Inflammatory macrophage (primary cell): ENCODE results near the gene CLEC17A.
"Not testable (repeated sequence)": the region's sequence is repeated elsewhere in the genome, so short reads cannot be mapped to it uniquely, and the experiment has no call there.

Source experiments
- DNase-seq, 2 donors: peaks; one replicate each; pipeline ENCODE4 v3.0.0-alpha.2; 2020 to 2022

CLEC17A gene

DNA sequence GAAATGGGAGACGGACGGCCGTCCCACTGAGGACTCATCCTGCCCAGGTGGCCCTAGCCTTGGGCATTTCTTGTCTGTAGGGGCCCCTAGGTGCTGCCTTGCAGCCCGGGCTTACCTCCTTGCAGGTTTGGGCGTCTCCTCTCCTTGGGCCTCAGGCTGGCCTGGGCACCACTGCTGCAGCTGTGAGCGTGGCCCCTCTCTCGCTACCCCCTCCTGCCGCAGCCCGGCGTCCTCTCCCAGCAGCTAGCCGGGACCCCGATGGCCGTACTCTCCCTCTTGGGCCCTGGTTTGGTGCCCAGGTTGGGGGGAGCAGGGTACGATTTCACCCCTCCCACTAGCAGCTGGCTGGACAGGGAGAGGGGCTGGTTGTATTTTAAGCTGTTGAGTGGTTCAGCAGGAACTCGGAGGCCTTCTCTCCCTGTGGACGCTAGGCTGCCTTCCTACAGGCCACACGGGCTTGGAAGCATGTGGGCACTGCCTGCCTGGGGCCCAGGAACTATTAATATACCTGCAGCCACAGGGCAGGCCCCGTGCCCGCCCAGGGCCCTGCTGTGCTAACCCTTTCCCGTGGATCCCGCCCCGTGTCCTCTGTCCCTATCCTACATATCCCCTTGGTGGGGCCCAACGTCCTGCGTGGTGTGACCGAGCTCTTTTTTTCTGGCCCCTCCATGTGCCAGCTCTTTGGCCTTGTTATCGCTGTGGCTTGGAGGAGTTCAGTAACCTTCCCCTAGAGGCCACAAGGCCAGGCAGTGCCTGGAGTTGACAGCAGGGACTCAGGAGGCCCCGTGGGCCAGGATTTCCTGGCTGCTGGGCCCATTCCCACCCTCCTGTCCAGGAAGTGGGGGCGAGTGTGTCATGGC is 22.7 kb upstream of the CLEC17A start:
- DNase-seq, result no peak

- no peak for DNase-seq
These were observed 22.1 kb upstream of the CLEC17A start for GRCh38 chr19:14560776-14561108.

GRCh38 chr19:14561249-14561648 is 21.6 kb upstream of the CLEC17A start:
- DNase-seq, result no peak

- DNase-seq, result no peak
These were observed 21.0 kb upstream of the CLEC17A start for GRCh38 chr19:14561847-14562351.

GRCh38 chr19:14562660-14563589 is 20.0 kb upstream of the CLEC17A start:
- no peak for DNase-seq

GRCh38 chr19:14563590-14563926 is 19.3 kb upstream of the CLEC17A start:
- no peak for DNase-seq

DNA sequence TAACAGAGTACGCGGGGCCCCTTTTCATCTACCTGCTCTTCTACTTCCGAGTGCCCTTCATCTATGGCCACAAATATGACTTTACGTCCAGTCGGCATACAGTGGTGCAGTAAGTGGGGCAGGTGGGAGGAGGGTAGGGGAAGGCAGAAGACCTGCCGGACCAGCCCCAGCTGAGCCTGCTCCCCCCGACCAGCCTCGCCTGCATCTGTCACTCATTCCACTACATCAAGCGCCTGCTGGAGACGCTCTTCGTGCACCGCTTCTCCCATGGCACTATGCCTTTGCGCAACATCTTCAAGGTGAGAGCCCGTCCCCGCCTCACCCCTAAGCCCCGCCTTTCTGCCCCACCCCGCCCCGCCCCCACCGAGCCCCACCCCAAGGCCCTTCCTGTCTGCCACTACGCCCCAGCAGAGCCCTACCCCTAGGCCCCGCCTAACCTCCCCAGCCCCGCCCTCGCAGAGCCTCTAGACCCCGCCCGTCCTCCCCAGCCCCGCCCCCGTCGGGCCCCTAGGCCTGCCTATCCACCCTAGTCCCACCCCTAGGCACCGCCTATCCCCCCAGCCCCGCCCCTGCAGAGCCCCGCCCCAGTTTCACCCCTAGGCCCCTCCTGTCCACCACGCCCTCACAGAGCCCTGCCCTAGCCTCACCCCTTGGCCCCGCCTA is 18.8 kb upstream of the CLEC17A start:
- DNase-seq, result no peak

DNA sequence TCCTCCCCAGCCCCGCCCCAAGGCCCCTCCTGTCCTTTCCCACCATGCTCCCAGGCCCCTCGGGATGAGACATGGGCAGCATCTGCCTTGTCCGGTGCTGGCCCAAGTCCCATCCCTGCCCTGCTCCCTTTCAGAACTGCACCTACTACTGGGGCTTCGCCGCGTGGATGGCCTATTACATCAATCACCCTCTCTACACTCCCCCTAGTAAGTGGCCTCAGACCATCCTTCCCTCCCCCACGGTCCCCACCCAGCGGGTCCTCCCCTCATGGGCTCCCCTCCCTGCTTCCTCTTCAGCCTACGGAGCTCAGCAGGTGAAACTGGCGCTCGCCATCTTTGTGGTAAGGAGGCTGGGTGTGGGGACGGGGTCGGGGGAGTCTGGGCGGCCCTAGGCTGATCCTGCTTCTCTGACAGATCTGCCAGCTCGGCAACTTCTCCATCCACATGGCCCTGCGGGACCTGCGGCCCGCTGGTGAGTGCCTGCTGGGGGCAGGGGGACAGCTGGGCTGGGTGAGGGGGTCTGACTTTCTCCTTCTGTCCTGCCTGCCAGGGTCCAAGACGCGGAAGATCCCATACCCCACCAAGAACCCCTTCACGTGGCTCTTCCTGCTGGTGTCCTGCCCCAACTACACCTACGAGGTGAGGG is 18.1 kb upstream of the CLEC17A start:
- not testable (repeated sequence) for DNase-seq

GRCh38 chr19:14565298-14565679 is 17.6 kb upstream of the CLEC17A start:
- DNase-seq, result no peak

- DNase-seq, result no peak
These were observed 16.8 kb upstream of the CLEC17A start for GRCh38 chr19:14565765-14566711.

GRCh38 chr19:14566712-14567077 is 16.2 kb upstream of the CLEC17A start:
- no peak for DNase-seq

- DNase-seq, result no peak
These were observed 15.8 kb upstream of the CLEC17A start for GRCh38 chr19:14567079-14567478.

DNA sequence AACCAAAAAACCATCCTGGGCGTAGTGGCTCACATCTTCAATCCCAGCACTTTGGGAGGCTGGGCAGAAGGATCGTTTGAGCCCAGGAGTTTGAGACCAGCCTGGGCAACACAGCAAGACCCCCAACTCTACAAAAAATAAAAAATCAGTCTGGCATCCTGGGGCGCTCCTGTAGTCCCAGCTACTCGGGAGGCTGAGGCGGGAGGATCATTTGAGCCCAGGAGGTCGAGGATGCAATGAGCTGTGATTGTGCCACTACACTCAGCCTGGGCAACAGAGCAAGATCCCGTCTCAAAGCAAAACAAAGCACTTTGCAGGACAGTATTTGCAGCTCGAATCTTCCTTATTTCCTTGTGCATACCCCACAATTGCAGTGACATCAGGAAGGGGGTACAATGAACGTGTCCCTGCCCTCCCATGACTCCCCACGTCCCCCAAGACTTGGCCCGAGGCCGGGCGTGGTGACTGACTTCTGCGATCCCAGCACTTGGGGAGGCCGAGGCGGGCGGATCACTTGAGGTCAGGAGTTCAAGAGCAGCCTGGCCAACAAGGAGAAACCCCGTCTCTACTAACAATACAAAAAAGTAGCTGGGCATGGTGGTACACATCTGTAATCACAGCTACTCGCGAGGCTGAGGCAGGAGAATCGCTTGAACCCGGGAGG is 11.9 kb upstream of the CLEC17A start:
- no peak for DNase-seq

- peak; percentile 95 to 96 for DNase-seq
These were observed 11.0 kb upstream of the CLEC17A start, which contains the start of gene NDUFB7 for GRCh38 chr19:14571695-14572490. Gene NDUFB7 (minus strand): TSS chr19:14572066. CDS start chr19:14572000, 66 bp downstream.

- DNase-seq, result no peak
These were observed 7.4 kb upstream of the CLEC17A start for GRCh38 chr19:14575428-14575980.

DNA sequence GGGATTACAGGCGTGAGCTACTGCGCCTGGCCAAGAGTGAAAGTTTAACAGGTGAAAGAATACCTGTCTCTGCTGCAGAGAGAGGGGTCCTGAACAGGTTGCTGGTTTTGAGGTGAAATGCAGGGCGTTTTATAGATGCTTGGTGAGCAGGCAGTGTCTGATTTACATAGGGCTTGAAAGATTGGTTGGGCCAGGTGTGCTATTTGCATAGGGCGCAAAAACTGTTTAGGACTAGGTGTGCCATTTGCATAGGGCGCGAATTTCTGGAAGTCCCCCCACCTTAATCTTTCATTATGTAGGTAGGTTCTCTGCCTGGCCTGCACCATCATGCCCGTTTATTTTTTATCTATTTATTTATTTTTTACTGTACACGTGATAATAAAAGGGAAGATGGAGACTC is 6.5 kb upstream of the CLEC17A start:
- no peak for DNase-seq

DNA sequence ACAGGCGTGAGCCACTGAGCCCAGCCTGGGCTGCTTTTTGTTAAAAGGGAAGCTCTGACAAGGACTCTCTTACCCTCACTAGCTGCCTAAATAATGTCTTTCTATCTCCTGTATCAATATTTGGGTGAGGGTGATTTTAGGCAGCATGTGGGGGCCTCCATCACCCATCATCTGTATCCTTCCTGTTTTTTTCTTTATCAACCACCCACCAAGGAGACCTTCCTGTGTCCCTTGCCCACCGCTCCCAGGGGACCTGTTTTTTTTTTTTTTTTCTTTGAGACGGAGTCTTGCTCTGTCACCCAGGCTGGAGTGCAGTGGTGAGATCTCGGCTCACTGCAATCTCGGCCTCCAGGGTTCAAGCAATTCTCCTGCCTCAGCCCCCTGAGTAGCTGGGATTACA is 5.6 kb upstream of the CLEC17A start:
- no peak for DNase-seq

DNA sequence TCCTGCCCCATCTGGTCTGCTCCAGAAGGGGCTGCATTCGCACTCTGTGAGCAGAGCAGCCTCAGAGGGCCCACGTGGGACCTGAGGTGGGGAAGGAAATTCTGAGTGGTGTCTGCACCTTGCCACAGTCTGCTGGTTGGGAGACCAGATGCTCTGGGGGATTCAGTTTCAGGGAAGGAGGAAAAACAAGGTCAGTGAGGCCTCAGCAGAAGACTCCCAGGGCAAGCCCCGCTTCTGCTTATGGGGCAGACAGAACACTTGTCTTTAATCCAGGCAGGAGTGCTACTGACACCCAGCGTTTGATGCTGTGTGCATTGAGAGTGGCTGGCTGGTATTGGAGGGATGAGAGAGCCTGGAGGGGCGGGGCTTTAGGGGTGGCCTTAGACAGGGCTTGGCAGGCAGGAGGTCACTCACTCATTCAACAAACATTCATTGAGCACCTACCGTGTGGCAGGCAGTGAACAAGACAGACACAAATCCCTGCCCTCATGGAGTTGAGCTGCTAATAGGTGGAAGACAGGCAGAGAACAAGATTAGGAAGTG is 4.9 kb upstream of the CLEC17A start:
- DNase-seq, result no peak

DNA sequence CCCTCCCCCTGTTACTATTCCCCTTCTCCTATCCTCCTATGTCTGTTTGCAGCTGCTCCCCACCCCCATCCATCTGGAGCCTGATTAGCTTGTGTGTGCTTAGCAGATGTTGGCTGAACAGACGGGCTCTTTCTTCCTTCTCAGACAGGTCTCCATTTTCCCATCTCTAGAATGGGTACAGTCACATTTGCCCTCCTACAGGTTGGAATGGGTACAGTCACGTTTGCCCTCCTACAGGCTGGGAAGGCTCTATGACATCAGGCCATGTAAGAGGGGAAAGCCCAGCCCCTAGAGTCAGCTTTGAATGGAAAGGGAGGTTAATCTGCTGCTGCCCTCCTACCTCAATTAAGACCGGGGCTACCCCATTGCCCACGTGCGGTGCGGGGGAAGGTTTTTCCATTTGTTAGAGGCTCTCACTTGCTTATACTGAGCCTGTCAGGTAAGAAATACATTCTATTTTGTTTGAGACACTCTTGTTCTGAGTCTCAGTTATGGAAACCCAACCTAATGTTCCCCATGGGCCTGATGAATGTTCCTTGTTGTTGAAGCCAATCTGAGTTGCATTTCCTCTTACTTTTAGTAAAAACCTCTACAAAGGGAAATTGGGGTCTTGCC is 2.2 kb upstream of the CLEC17A start:
- DNase-seq, result no peak
